GM12864 (cell line): Measurements from ENCODE around the gene ARAP2.

Source experiments
- DNase-seq: peaks from one replicate; pipeline ENCODE4 v3.0.0-alpha.2; 2011; ENCODE audit warnings: low read depth
- H3K4me3 ChIP-seq: 2 replicates; pipeline ENCODE4 v1.5.1; 2011; ENCODE audit warnings: mild to moderate bottlenecking, low read depth, low read length, control low read depth
- TF ChIP-seq, protein P1 (sequence below): IDR thresholded peaks from 2 replicates; pipeline ENCODE4 v1.5.1; 2011; ENCODE audit warnings: low read depth, mild to moderate bottlenecking, moderate library complexity, low read length, control low read depth, inconsistent platforms; ENCODE audit errors: missing control alignments

Gene ARAP2

DNA sequence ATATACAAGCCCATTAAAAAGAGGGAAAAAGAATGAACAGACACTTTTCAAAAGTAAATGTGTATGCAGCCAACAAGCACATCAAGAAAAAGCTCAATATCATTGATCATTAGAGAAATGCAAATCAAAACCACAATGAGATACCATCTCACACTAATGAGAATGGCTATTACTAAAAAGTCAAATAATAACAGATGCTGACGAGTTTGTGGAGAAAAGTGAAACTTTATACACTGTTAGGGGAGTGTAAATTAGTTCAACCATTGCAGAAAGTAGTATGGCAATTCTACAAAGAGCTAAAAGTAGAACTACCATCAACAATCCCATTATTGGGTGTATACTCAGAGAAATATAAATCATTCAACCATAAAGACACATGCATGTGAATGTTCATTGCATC, 203.0 kb downstream of the ARAP2 start:
- no peak overlapping the region for H3K4me3 ChIP-seq
- no peak for DNase-seq
- TF ChIP-seq, protein P1, sequence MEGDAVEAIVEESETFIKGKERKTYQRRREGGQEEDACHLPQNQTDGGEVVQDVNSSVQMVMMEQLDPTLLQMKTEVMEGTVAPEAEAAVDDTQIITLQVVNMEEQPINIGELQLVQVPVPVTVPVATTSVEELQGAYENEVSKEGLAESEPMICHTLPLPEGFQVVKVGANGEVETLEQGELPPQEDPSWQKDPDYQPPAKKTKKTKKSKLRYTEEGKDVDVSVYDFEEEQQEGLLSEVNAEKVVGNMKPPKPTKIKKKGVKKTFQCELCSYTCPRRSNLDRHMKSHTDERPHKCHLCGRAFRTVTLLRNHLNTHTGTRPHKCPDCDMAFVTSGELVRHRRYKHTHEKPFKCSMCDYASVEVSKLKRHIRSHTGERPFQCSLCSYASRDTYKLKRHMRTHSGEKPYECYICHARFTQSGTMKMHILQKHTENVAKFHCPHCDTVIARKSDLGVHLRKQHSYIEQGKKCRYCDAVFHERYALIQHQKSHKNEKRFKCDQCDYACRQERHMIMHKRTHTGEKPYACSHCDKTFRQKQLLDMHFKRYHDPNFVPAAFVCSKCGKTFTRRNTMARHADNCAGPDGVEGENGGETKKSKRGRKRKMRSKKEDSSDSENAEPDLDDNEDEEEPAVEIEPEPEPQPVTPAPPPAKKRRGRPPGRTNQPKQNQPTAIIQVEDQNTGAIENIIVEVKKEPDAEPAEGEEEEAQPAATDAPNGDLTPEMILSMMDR = no peak

DNA sequence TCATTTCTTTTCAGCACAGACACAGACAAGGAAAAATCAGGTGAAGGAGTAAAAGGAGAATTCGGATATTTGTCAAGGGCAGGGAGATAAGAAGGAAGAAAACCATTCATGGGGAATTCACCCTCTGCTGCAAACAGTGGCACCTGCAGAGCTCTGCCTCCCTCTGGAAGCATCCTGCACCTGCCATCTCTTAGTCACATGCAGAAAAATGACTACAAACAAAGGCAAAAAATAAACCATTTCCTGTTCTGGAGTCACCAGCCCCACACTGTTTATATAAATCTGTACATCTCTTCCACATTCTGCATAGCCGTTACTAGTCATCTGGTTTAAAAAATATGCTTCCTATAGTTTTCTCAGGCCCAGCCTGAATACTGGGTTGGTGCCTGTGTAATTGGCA, 205.3 kb downstream of the ARAP2 start:
- TF ChIP-seq, protein P1 = no peak
- no peak overlapping the region for H3K4me3 ChIP-seq
- DNase-seq = no peak

GRCh38 chr4:36038491-36038890, 205.8 kb downstream of the ARAP2 start:
- TF ChIP-seq, protein P1 = no peak
- no peak for DNase-seq
- no peak overlapping the region for H3K4me3 ChIP-seq

DNA sequence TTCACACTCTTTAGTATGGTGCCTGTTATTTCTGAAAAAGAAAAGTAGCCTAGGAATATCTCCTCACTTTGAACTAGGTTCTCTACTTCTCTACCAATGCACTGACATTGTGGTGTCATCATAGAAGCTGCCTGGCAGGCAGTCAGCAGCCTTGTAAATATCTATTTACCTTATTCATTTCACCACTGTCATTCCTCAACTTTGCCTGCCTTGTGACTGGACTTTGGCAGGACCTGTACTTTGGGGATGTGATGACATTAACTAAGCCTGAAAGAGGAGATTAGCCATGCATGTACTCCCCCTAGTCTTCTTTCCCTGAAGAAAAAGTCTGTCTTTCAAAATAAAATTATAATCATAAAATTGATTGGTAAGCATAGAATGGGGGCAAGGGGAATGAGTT, 207.2 kb downstream of the ARAP2 start:
- no peak for DNase-seq
- TF ChIP-seq, protein P1 = no peak
- H3K4me3 ChIP-seq = no peak overlapping the region

- TF ChIP-seq, protein P1 = no peak
- DNase-seq = no peak
- no peak overlapping the region for H3K4me3 ChIP-seq
These were observed 214.4 kb downstream of the ARAP2 start for GRCh38 chr4:36029951-36030350.

DNA sequence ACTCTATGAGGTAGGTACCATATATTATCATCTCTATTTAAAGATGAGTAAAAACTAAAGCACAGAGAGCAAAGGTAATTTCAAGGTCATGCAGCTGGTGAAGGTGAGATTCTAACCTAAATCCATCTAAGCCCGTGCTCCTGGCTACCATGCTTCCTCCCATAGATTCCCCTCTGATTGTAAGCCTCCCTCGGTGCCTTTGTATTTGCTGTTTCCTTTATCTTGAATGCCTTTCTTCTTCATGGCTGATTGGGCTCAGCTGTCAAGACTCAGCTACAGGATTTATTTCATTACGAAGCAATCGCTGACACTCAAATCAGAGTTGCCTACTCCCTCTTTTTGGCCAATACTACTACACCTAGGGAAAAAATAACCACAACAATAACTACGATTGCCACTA, 217.1 kb downstream of the ARAP2 start:
- H3K4me3 ChIP-seq = no peak overlapping the region
- TF ChIP-seq, protein P1 = no peak
- DNase-seq = no peak

GRCh38 chr4:36026348-36026880, 217.9 kb downstream of the ARAP2 start:
- no peak overlapping the region for H3K4me3 ChIP-seq
- no peak for DNase-seq
- TF ChIP-seq, protein P1 = no peak
